H1 (cell line): ENCODE measurements around the gene SELENOS. TPM values are rescaled to one million over a fixed set of nuclear protein-coding genes. Genes with fewer than 3 reads are reported as not detected.

Experiments used
- CTCF ChIA-PET: fragments of 300-600 bp; sonication (Branson Sonifier 250); formaldehyde crosslinking; loops from one replicate; lab custom pipeline; 2021; ENCODE audit not compliant: partially characterized antibody; lab: Charles Lee
- POLR2A ChIA-PET: fragments of 300-600 bp; sonication (Branson Sonifier 250); formaldehyde crosslinking; loops from one replicate; lab custom pipeline; 2021; ENCODE audit warnings: inconsistent platforms; ENCODE audit not compliant: partially characterized antibody; lab: Charles Lee
- DNase-seq, 2 experiments: peaks; one replicate each; pipeline versions ENCODE4 v3.0.0 to v3.0.0-alpha.2; 2010 to 2022; ENCODE audit warnings: low spot score in 2 of 2, low read depth in 1 of 2, mixed read lengths in 1 of 2
- FAIRE-seq: peaks from 2 replicates; lab custom pipeline; 2011; peaks lifted over from hg19 to GRCh38; lab: Jason Lieb, UNC
- H2AFZ ChIP-seq: 2 replicates; pipeline ENCODE4 v1.8.1; 2012; ENCODE audit warnings: low read length, inconsistent platforms
- H2AK5ac ChIP-seq: 2 replicates; pipeline ENCODE4 v1.6.1; 2013; ENCODE audit warnings: low read depth, low read length
- H2BK120ac ChIP-seq: replicated peaks from 2 replicates; pipeline ENCODE3; 2013; ENCODE audit warnings: low read depth, low read length, inconsistent platforms
- H2BK12ac ChIP-seq: 2 replicates; pipeline ENCODE4 v1.6.1; 2013; ENCODE audit warnings: low read depth, low read length
- H2BK15ac ChIP-seq: 2 replicates; pipeline ENCODE4 v1.6.1; 2013; ENCODE audit warnings: low read length
- H2BK20ac ChIP-seq: 2 replicates; pipeline ENCODE4 v1.6.1; 2013; ENCODE audit warnings: low read length
- H2BK5ac ChIP-seq: 2 replicates; pipeline ENCODE4 v1.6.1; 2013; ENCODE audit warnings: low read depth, low read length
- H3K14ac ChIP-seq: 2 replicates; pipeline ENCODE4 v1.6.1; 2013; ENCODE audit warnings: inconsistent platforms; ENCODE audit not compliant: insufficient read length
- H3K18ac ChIP-seq: 2 replicates; pipeline ENCODE4 v1.6.1; 2013; ENCODE audit warnings: low read length; ENCODE audit errors: extremely low read depth
- H3K23ac ChIP-seq: 2 replicates; pipeline ENCODE4 v1.6.1; 2013; ENCODE audit warnings: inconsistent platforms; ENCODE audit not compliant: insufficient read length
- H3K23me2 ChIP-seq: 2 replicates; pipeline ENCODE4 v1.6.1; 2013; ENCODE audit warnings: low read depth, low read length
- H3K27ac ChIP-seq: 2 replicates; pipeline ENCODE4 v1.6.1; 2011; ENCODE audit warnings: low read depth, low read length, inconsistent platforms
- H3K27me3 ChIP-seq, 4 experiments: replicated peaks in 1 of 4; 1 replicate in 1 of 4; 2 replicates in 3 of 4; pipeline versions ENCODE4 v1.6.1 to v1.8.1; 2011 to 2013; ENCODE audit warnings: low read length in 3 of 4, mild to moderate bottlenecking in 3 of 4, inconsistent platforms in 2 of 4, mixed read lengths in 2 of 4, moderate library complexity in 1 of 4; ENCODE audit not compliant: control insufficient read depth in 3 of 4, insufficient read depth in 3 of 4; ENCODE audit errors: extremely low read depth in 1 of 4
- H3K36me3 ChIP-seq, 4 experiments: 2 replicates each; pipeline versions ENCODE4 v1.6.1 to v1.8.1; 2011 to 2013; ENCODE audit warnings: mild to moderate bottlenecking in 4 of 4, low read length in 3 of 4, moderate library complexity in 2 of 4, control low read depth in 1 of 4, inconsistent platforms in 1 of 4; ENCODE audit not compliant: insufficient read depth in 4 of 4, control insufficient read depth in 2 of 4
- H3K4ac ChIP-seq: replicated peaks from 2 replicates; pipeline ENCODE3; 2013; ENCODE audit warnings: low read length, low read depth, mixed read lengths, inconsistent platforms; ENCODE audit not compliant: insufficient read length
- H3K4me1 ChIP-seq, 4 experiments: replicated peaks in 1 of 4; 1 replicate in 1 of 4; 2 replicates in 3 of 4; pipeline versions ENCODE4 v1.6.1 to v1.8.1; 2011 to 2013; ENCODE audit warnings: low read length in 3 of 4, inconsistent platforms in 2 of 4, mixed read lengths in 1 of 4; ENCODE audit not compliant: insufficient read depth in 4 of 4, control insufficient read depth in 3 of 4
- H3K4me2 ChIP-seq, 2 experiments: 2 replicates each; pipeline versions ENCODE4 v1.6.1 to v1.8.1; 2011 to 2013; ENCODE audit warnings: low read depth in 2 of 2, low read length in 2 of 2, control low read depth in 1 of 2, inconsistent platforms in 1 of 2, mild to moderate bottlenecking in 1 of 2; ENCODE audit not compliant: insufficient read depth in 1 of 2
- H3K4me3 ChIP-seq, 4 experiments: fragments of 200-600, 300-600 bp in 1 of 4; sonication (generic), shearing (Covaris generic), sonication (Bioruptor Twin) in 1 of 4; 2 replicates each; pipeline versions ENCODE4 v1.5.1 to v1.8.1; 2011 to 2016; ENCODE audit warnings: low read length in 4 of 4, low read depth in 3 of 4, control low read depth in 2 of 4, inconsistent platforms in 2 of 4, mild to moderate bottlenecking in 2 of 4, mixed read lengths in 1 of 4, moderate library complexity in 1 of 4; ENCODE audit not compliant: insufficient read depth in 2 of 4; ENCODE audit errors: extremely low read depth in 1 of 4
- H3K56ac ChIP-seq: replicated peaks from 2 replicates; pipeline ENCODE3; 2013; ENCODE audit warnings: low read depth, mild to moderate bottlenecking, mixed read lengths, low read length, inconsistent platforms; ENCODE audit not compliant: insufficient read length
- H3K79me1 ChIP-seq: 2 replicates; pipeline ENCODE4 v1.6.1; 2013; ENCODE audit warnings: low read depth, low read length, control low read depth
- H3K79me2 ChIP-seq, 2 experiments: 2 replicates each; pipeline versions ENCODE4 v1.6.1 to v1.8.1; 2012 to 2013; ENCODE audit warnings: low read length in 2 of 2, mild to moderate bottlenecking in 2 of 2, inconsistent platforms in 1 of 2; ENCODE audit not compliant: insufficient read depth in 2 of 2, control insufficient read depth in 1 of 2
- H3K9ac ChIP-seq, 4 experiments: replicated peaks in 1 of 4; 1 replicate in 1 of 4; 2 replicates in 3 of 4; pipeline versions ENCODE4 v1.6.1 to v1.8.1; 2011 to 2013; ENCODE audit warnings: low read depth in 3 of 4, low read length in 3 of 4, control low read depth in 2 of 4, mild to moderate bottlenecking in 2 of 4, moderate library complexity in 2 of 4, inconsistent platforms in 1 of 4; ENCODE audit errors: extremely low read depth in 1 of 4
- H3K9me3 ChIP-seq, 2 experiments: 2 replicates each; pipeline versions ENCODE4 v1.6.1 to v1.8.1; 2012 to 2013; ENCODE audit warnings: mild to moderate bottlenecking in 2 of 2, moderate library complexity in 2 of 2, control low read depth in 1 of 2, inconsistent platforms in 1 of 2, low read depth in 1 of 2, low read length in 1 of 2, mixed read lengths in 1 of 2; ENCODE audit not compliant: insufficient read depth in 2 of 2
- H4K20me1 ChIP-seq, 2 experiments: replicated peaks in 1 of 2; 2 replicates each; pipeline versions ENCODE3 to v1.8.1; 2011 to 2013; ENCODE audit warnings: inconsistent platforms in 2 of 2, low read length in 2 of 2, mild to moderate bottlenecking in 1 of 2; ENCODE audit not compliant: insufficient read depth in 2 of 2, control insufficient read depth in 1 of 2
- H4K5ac ChIP-seq: 2 replicates; pipeline ENCODE4 v1.6.1; 2013; ENCODE audit warnings: low read length, low read depth, mixed read lengths, inconsistent platforms; ENCODE audit not compliant: insufficient read length
- H4K8ac ChIP-seq: 2 replicates; pipeline ENCODE4 v1.8.0; 2013; ENCODE audit warnings: mild to moderate bottlenecking, moderate library complexity, low read length, inconsistent platforms; ENCODE audit not compliant: insufficient read depth; ENCODE audit errors: extremely low read depth
- H4K91ac ChIP-seq: replicated peaks from 2 replicates; pipeline ENCODE3; 2013; ENCODE audit warnings: low read length, mixed read lengths, inconsistent platforms; ENCODE audit not compliant: insufficient read length
- KDM4A ChIP-seq: IDR thresholded peaks from one replicate; pipeline ENCODE4 v1.7.1; 2012; ENCODE audit warnings: low read depth, mild to moderate bottlenecking, moderate library complexity, low read length, inconsistent platforms; ENCODE audit not compliant: severe bottlenecking
- POLR2A ChIP-seq, 2 experiments: IDR thresholded peaks; 1 replicate in 1 of 2; 2 replicates in 1 of 2; pipeline ENCODE4 v1.6.1; 2011; ENCODE audit warnings: low read depth in 2 of 2, low read length in 2 of 2, mild to moderate bottlenecking in 2 of 2; ENCODE audit errors: control extremely low read depth in 1 of 2
- POLR2AphosphoS5 ChIP-seq: IDR thresholded peaks from 2 replicates; pipeline ENCODE4 v1.6.1; 2011; ENCODE audit warnings: low read depth, low read length
- SP1 ChIP-seq: IDR thresholded peaks from 2 replicates; pipeline ENCODE4 v1.6.1; 2011; ENCODE audit warnings: low read depth, low read length
- TBP ChIP-seq: IDR thresholded peaks from 2 replicates; pipeline ENCODE4 v1.6.1; 2011; ENCODE audit warnings: low read depth, low read length, improper control_type of control experiment
- WGBS, 2 experiments: shearing (Covaris generic) in 1 of 2; methylation state at CpG; one replicate each; pipeline versions ENCODE4 v1.1.6 to v1.1.7; 2013 to 2015; ENCODE audit warnings: low lambda C conversion rate in 2 of 2, mixed read lengths in 2 of 2, inconsistent platforms in 1 of 2, low coverage in 1 of 2, missing lambda C conversion rate in 1 of 2; ENCODE audit not compliant: insufficient replicate concordance in 2 of 2, insufficient coverage in 1 of 2, insufficient read length in 1 of 2; ENCODE audit errors: extremely low coverage in 1 of 2, missing lambda C conversion rate in 1 of 2; 5-methylcytosine and 5-hydroxymethylcytosine counted together
- polyA plus RNA-seq, 7 experiments: library from polyadenylated mRNA; depleted of rRNA in 3 of 7; stranded (reverse) in 5 of 7; unstranded in 2 of 7; fragments of >200 nt in 5 of 7; fragments of 200-250 nt in 2 of 7; gene quantifications; 1 replicate in 5 of 7; 2 replicates in 1 of 7; 4 replicates in 1 of 7; pipeline versions ENCODE4 v1.2.1 to v1.2.3, GENCODE V29; 2011 to 2013; ENCODE audit warnings: missing spikeins in 2 of 7, mixed read lengths in 2 of 7
- total RNA-seq: library from RNA; stranded (reverse); fragmentation: NEBNext Ultra II Directional; extraction: Animal tissue kit (Norgen Biotek cat#: 25700); gene quantifications from 2 replicates; pipeline ENCODE4 v1.2.1, GENCODE V29; 2021
- TF ChIP-seq, protein P1 (sequence below): IDR thresholded peaks from 2 replicates; pipeline ENCODE4 v1.6.1; 2012; ENCODE audit warnings: low read length, inconsistent platforms
- TF ChIP-seq, protein P2 (sequence below): IDR thresholded peaks from 2 replicates; pipeline ENCODE4 v1.6.1; 2012; ENCODE audit warnings: inconsistent platforms
- TF ChIP-seq, protein P3 (sequence below): IDR thresholded peaks from 2 replicates; pipeline ENCODE4 v1.6.1; 2012; ENCODE audit warnings: inconsistent platforms

The SELENOS gene
- total and polyA plus RNA-seq, 2 of the 8 experiments (the other 6 are each of a cell fraction or from before 2014, with no cell fraction given) = 45.1 to 46.0 TPM

DNA sequence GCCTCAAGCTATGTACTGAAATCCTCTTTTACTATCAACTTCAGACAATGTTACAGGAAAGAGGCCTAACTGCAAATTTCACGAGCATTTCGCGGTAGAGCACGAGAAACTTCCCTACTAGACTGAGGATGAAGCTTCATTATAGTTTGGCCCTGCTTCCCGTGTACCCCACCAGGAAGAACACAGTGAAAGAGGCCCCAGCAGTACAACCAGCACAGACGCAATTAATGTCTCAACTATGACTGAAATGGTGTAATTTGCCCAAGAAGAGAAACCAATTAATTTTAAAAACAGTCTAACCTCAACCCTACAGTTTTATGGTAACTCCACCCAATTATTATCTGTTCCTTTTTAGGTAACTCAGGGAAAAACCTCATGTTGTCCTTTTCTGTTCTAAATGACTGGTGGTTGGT lies 37.6 kb downstream of the SELENOS start:
- no peak overlapping the region for H2BK12ac ChIP-seq
- CTCF ChIA-PET = interaction anchor here (0.6 to 4.6 kb wide), 11 partner anchors 12 to 231 kb away, joined by 3 to 27 read pairs (median 4); no protein-coding TSS in a partner anchor
- no peak overlapping the region for H3K4me2 ChIP-seq
- no peak overlapping the region for H3K9ac ChIP-seq
- no peak overlapping the region for H4K5ac ChIP-seq
- H3K9me3 ChIP-seq = no peaks in the 10 kb centered on the region
- no peak overlapping the region for H2AFZ ChIP-seq
- H4K8ac ChIP-seq = no peak overlapping the region
- H3K14ac ChIP-seq = no peak overlapping the region
- H2BK15ac ChIP-seq = no peak overlapping the region
- no peak overlapping the region for H2BK20ac ChIP-seq
- no peak overlapping the region for H2BK5ac ChIP-seq
- peaks cover 3 to 18% (median 8%) of the 10 kb centered on the region in 4 experiments; a peak in 5 of 7 replicates for H3K4me1 ChIP-seq
- no peak overlapping the region for H3K18ac ChIP-seq
- no peak overlapping the region for H3K56ac ChIP-seq
- H3K4ac ChIP-seq = no peak overlapping the region
- no peaks in the 10 kb centered on the region for H3K27me3 ChIP-seq
- peaks cover 20% of the 10 kb centered on the region for H3K79me1 ChIP-seq
- POLR2A ChIA-PET = interaction anchor here (1.1 to 1.2 kb wide), 2 partner anchors 11 to 14 kb away, joined by 4 to 7 read pairs; no protein-coding TSS in a partner anchor
- no peak overlapping the region for H2AK5ac ChIP-seq
- TF ChIP-seq, protein P1, sequence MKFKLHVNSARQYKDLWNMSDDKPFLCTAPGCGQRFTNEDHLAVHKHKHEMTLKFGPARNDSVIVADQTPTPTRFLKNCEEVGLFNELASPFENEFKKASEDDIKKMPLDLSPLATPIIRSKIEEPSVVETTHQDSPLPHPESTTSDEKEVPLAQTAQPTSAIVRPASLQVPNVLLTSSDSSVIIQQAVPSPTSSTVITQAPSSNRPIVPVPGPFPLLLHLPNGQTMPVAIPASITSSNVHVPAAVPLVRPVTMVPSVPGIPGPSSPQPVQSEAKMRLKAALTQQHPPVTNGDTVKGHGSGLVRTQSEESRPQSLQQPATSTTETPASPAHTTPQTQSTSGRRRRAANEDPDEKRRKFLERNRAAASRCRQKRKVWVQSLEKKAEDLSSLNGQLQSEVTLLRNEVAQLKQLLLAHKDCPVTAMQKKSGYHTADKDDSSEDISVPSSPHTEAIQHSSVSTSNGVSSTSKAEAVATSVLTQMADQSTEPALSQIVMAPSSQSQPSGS = no peak
- TF ChIP-seq SP1 (no peak), TBP (no peak), POLR2A (IDR thresholded peaks at IDR 0.05; ENCODE audit: control extremely low read depth in 1 of 2, low read depth in 2 of 2, low read length in 2 of 2) (no peak), KDM4A (no peak), POLR2AphosphoS5 (no peak)
- TF ChIP-seq, protein P2, sequence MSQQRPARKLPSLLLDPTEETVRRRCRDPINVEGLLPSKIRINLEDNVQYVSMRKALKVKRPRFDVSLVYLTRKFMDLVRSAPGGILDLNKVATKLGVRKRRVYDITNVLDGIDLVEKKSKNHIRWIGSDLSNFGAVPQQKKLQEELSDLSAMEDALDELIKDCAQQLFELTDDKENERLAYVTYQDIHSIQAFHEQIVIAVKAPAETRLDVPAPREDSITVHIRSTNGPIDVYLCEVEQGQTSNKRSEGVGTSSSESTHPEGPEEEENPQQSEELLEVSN = no peak
- TF ChIP-seq, protein P3, sequence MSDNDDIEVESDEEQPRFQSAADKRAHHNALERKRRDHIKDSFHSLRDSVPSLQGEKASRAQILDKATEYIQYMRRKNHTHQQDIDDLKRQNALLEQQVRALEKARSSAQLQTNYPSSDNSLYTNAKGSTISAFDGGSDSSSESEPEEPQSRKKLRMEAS = no peak
- DNase-seq (no peak), FAIRE-seq (no peak)
- H3K23me2 ChIP-seq = no peaks in the 10 kb centered on the region
- H3K79me2 ChIP-seq = peaks cover 39 to 94% of the 10 kb centered on the region in 2 experiments
- no peak overlapping the region for H2BK120ac ChIP-seq
- WGBS, 2 experiments = 87% methylated on average over 6 of the region's 6 CpGs; no CpG with 5 or more reads in 1 of the 2 experiments
- no peak overlapping the region for H3K27ac ChIP-seq
- H4K20me1 ChIP-seq = peaks cover 28 to 29% of the 10 kb centered on the region in 2 experiments
- peaks cover 2 to 7% (median 4%) of the 10 kb centered on the region in 4 experiments; a peak in 4 of 8 replicates for H3K36me3 ChIP-seq
- H3K4me3 ChIP-seq = no peak overlapping the region
- no peak overlapping the region for H3K23ac ChIP-seq
- no peak overlapping the region for H4K91ac ChIP-seq
